ENCODE measurements around the gene CHTF18. TPM values are rescaled to one million over a fixed set of nuclear protein-coding genes. Genes with fewer than 3 reads are reported as not detected.
A peak's percentile ranks its signal among the peaks of the same experiment; 100 is the strongest.

CHTF18 gene
- total RNA-seq, 1 experiment from 2014 or later, result 120 TPM

- Histone ChIP-seq H3K79me1 (ENCODE audit: insufficient read depth, low read depth, low read length, poor library complexity, severe bottlenecking) (no peaks in the 10 kb centered on the region), H2BK5ac (ENCODE audit: insufficient read length, low read length) (no peak within 1 kb of the TSS), H3K4me1 (ENCODE audit: insufficient read depth, low read length) (no peaks in the 10 kb centered on the region), H4K5ac (ENCODE audit: insufficient read length, low read depth, low read length) (no peak within 1 kb of the TSS), H3K9me3 (ENCODE audit: control insufficient read depth, low read depth, low read length) (no peaks in the 10 kb centered on the region), H4K8ac (replicated peaks; ENCODE audit: insufficient read length, low read depth, low read length) (no peak within 1 kb of the TSS), H3K9ac (ENCODE audit: extremely low read depth, insufficient read length, low read length) (no peak within 1 kb of the TSS), H4K20me1 (ENCODE audit: control insufficient read depth, insufficient read depth, insufficient read length) (no peaks in the 10 kb centered on the region), H3K23ac (ENCODE audit: insufficient read length, low read depth, low read length) (no peak within 1 kb of the TSS), H3K79me2 (ENCODE audit: insufficient read depth, low read length) (no peaks in the 10 kb centered on the region), H3K23me2 (ENCODE audit: insufficient read length, low read depth, low read length, poor library complexity, severe bottlenecking) (peaks cover 4% of the 10 kb centered on the region), H2BK20ac (ENCODE audit: low read depth, low read length, poor library complexity, severe bottlenecking) (no peak within 1 kb of the TSS), H2AK5ac (ENCODE audit: insufficient read length, low read length) (no peak within 1 kb of the TSS), H3K56ac (ENCODE audit: insufficient read length, low read depth, low read length) (no peak within 1 kb of the TSS), H2BK15ac (ENCODE audit: low read depth, low read length) (no peak within 1 kb of the TSS), H3K27me3 (ENCODE audit: insufficient read depth, low read length) (peaks cover 5% of the 10 kb centered on the region; the same call in 1 of the 2 replicates), H3K27ac (ENCODE audit: insufficient read length, low read depth, low read length) (no peak within 1 kb of the TSS), H2BK12ac (ENCODE audit: insufficient read length, low read depth, low read length) (no peak within 1 kb of the TSS), H3K4me2 (ENCODE audit: insufficient read depth, insufficient read length, low read length) (peak within 1 kb of the TSS; percentile 41), H3K18ac (ENCODE audit: insufficient read length, low read depth, low read length) (no peak within 1 kb of the TSS), H3T11ph (ENCODE audit: low read length) (no peak within 1 kb of the TSS), H4K91ac (ENCODE audit: insufficient read length, low read depth, low read length) (no peak within 1 kb of the TSS), H2AFZ (ENCODE audit: low read length) (no peak within 1 kb of the TSS), H3K14ac (ENCODE audit: insufficient read depth, low read length) (no peak within 1 kb of the TSS), H3K4ac (ENCODE audit: low read depth, low read length) (no peak within 1 kb of the TSS), H2BK120ac (ENCODE audit: low read depth, low read length, poor library complexity, severe bottlenecking) (no peak within 1 kb of the TSS)
- Mint-ChIP-seq H3K4me3 (peak within 1 kb of the TSS in 1 of 2 experiments; percentile 44; a peak in 1 of 5 replicates), H3K9me3 (peaks cover 0 to 3% of the 10 kb centered on the region in 2 experiments; a peak in 1 of 5 replicates), H3K36me3 (ENCODE audit: insufficient read depth in 1 of 3, low read depth in 3 of 3) (peaks cover 13 to 26% (median 21%) of the 10 kb centered on the region in 3 experiments; a peak in 6 of 7 replicates), H3K4me1 (no peaks in the 10 kb centered on the region), H3K27me3 (ENCODE audit: low read depth) (peaks cover 57% of the 10 kb centered on the region), H3K27ac (no peak within 1 kb of the TSS)
- no peak for TF ChIP-seq CTCF (conservative IDR thresholded peaks at IDR 0.05)
- DNase-seq, result peak; percentile 74
- no CpG with 5 or more reads among the region's 57 CpGs for WGBS (ENCODE audit: extremely low coverage, insufficient read length, low lambda C conversion rate)
Measured at GRCh38 chr16:799948-800833, 11.8 kb downstream of the CHTF18 start, which contains the start of gene GNG13. TSS of gene GNG13 (minus strand) at chr16:800734. CDS start at chr16:799077, 1,657 bp downstream.
